Measurements from ENCODE around the gene PLXND1.

PLXND1 gene

GRCh38 chr3:129563332-129563731 is 43.1 kb downstream of the PLXND1 start:
- DNase-seq (ENCODE audit: low read depth) = no peak

GRCh38 chr3:129562803-129563202 is 43.7 kb downstream of the PLXND1 start:
- no peak for DNase-seq (ENCODE audit: low read depth)

- DNase-seq (ENCODE audit: low read depth) = no peak
Measured at GRCh38 chr3:129561619-129562248, 44.7 kb downstream of the PLXND1 start.

GRCh38 chr3:129560911-129561594 is 45.4 kb downstream of the PLXND1 start:
- no peak for DNase-seq (ENCODE audit: low read depth)

GRCh38 chr3:129560269-129560787 is 46.1 kb downstream of the PLXND1 start:
- no peak for DNase-seq (ENCODE audit: low read depth)

GRCh38 chr3:129559565-129560079 is 46.9 kb downstream of the PLXND1 start:
- no peak for DNase-seq (ENCODE audit: low read depth)

GRCh38 chr3:129558772-129559564 is 47.5 kb downstream of the PLXND1 start:
- DNase-seq (ENCODE audit: low read depth) = peak; percentile 45

- no peak for DNase-seq (ENCODE audit: low read depth)
Measured at GRCh38 chr3:129558081-129558771, 48.2 kb downstream of the PLXND1 start.

- no peak for DNase-seq (ENCODE audit: low read depth)
Measured at GRCh38 chr3:129557548-129557894, 49.0 kb downstream of the PLXND1 start.

GRCh38 chr3:129556890-129557547 is 49.5 kb downstream of the PLXND1 start:
- no peak for DNase-seq (ENCODE audit: low read depth)

- no peak for DNase-seq (ENCODE audit: low read depth)
Measured at GRCh38 chr3:129556358-129556695, 50.1 kb downstream of the PLXND1 start.

GRCh38 chr3:129555616-129556357 is 50.7 kb downstream of the PLXND1 start:
- DNase-seq (ENCODE audit: low read depth) = no peak

GRCh38 chr3:129555153-129555550 is 51.3 kb downstream of the PLXND1 start:
- DNase-seq (ENCODE audit: low read depth) = no peak

- DNase-seq (ENCODE audit: low read depth) = no peak
Measured at GRCh38 chr3:129554356-129555152, 51.9 kb downstream of the PLXND1 start.

- DNase-seq (ENCODE audit: low read depth) = no peak
Measured at GRCh38 chr3:129553719-129554118, 52.8 kb downstream of the PLXND1 start.

GRCh38 chr3:129553171-129553570 is 53.3 kb downstream of the PLXND1 start:
- no peak for DNase-seq (ENCODE audit: low read depth)

GRCh38 chr3:129552287-129553050 is 54.0 kb downstream of the PLXND1 start:
- DNase-seq (ENCODE audit: low read depth) = no peak

GRCh38 chr3:129549805-129550204 is 56.7 kb downstream of the PLXND1 start:
- DNase-seq (ENCODE audit: low read depth) = no peak

Data from CMK (cell line).